Ovary (tissue), 3 donors: ENCODE results near the gene GCK.

ENCODE experiments used
- CTCF ChIP-seq, 3 donors: fragments of 450-650 bp in 2 of 3; fragments of 200-600 bp in 1 of 3; IDR thresholded peaks; one replicate each; pipeline versions ENCODE4 v1.5.1 to v1.8.0; 2016 to 2022; ENCODE audit warnings: antibody characterized with exemption in 3 of 3, mild to moderate bottlenecking in 1 of 3
- EP300 ChIP-seq: sonication (generic); formaldehyde crosslinking; IDR thresholded peaks from one replicate; pipeline ENCODE4 v1.6.1; 2017; ENCODE audit warnings: antibody characterized with exemption
- donor health status: DM: no; HTN: no; CAD: no.

GRCh38 chr7:44157116-44158080 lies 31.8 kb downstream of the GCK start:
- TF ChIP-seq CTCF (IDR thresholded peaks at IDR 0.05), result no peak
- no peak for TF ChIP-seq EP300
